Cerebellar nuclear complex (tissue), 1 donor: Measurements from ENCODE around the gene WDR86.

Experiments
- DNase-seq, 2 experiments: peaks; one replicate each; lab custom pipeline; 2025; lab: John Stamatoyannopoulos, UW

The WDR86 gene

DNA sequence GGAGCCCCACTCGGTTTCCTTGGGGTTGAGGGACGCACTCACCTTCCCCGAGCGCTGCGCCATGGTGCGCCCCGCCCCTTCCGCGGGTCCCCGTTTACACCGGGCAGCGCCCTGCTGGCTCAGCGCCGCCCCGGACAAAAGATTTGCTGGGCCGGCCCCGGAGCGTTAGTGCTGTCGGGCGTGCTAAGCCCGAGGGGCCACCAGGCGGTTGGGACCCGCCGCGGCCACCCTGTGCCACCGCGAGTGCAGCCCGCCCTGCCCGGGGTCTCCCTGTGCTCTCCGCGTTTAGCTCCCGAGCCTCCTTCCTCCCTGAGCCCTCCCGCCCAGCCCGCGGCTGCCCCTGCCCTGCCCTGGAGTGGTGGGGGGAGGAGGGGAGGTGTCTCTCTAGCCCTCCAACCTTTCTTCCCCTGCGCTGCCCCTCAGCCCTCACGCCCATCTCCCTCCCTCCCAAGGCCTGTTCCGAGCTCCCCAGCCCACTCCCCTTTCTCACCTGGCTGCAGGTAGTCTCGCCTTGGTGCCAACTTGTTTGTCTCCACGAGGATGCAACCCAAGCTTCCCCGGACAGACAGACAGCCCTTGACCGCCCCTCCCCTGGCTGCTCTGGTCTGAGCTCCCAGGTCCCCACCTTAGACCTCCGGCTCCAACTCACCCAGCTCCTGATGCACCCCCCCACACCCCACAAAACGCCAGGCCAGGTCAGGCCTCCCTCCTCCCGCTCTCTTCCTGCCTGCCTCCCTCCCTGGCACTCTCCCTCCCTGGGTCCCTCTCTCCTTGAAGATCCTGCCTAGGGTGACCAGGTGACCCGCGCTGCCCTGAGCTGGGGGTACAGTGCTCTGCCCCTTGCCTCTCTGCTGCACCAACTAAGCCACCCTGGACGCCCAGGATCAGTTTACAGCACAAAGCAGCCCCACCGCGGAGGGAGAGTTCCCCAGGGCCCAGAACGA, 30.3 kb upstream of the WDR86 start, which contains the start of gene CRYGN:
CRYGN (minus strand) TSS at position 287 of the 944 bp plus-strand sequence; CDS start at position 63, 224 bp downstream.
- no peak for DNase-seq

GRCh38 chr7:151438864-151439601, 29.2 kb upstream of the WDR86 start:
- no peak for DNase-seq

GRCh38 chr7:151437866-151438516, 28.2 kb upstream of the WDR86 start:
- no peak for DNase-seq

DNA sequence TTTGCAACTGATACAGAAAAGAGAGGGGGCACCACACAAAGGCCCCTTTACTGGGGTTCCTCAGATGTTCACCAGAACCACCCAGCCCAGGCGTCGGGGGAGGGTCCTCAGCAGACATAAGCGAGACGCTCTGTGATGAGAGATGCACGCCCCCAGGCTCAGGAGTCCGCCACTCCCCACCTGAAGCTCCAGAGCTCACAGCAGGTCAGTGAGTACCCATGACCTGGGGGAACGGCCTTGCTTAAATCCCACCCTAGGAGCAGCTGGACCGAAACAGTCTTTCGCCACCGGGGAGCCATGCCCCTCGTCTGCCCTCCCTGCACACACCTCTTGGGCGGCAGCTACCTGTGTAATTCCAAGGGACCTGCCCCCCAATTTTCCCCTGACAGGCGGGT, 27.3 kb upstream of the WDR86 start:
- DNase-seq = no peak

GRCh38 chr7:151436446-151437158, 26.8 kb upstream of the WDR86 start:
- DNase-seq = no peak

DNA sequence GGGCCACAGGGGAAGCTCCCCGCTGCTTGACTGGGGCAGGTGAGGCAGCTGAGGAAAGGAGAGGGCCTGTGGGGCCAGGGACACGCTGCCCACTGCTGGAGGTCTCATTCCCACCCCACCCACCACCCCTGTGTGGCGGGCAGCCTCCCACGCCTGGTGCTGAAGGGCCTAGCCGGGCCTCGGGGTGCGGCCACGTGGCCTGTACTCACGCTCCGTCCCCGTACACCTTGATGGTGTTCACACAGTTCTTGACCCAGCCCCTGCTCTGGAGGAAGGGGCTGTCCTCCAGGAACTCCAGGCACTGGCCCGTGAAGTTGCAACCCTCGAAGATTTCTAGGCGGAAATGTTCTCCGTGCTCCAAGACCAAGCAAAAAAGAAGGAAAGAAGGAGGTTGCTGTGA, 26.1 kb upstream of the WDR86 start:
- DNase-seq = no peak

- no peak for DNase-seq
Measured at GRCh38 chr7:151435103-151435916, 25.5 kb upstream of the WDR86 start.

- DNase-seq = no peak
Measured at GRCh38 chr7:151434549-151434948, 24.7 kb upstream of the WDR86 start.

- DNase-seq = no peak
Measured at GRCh38 chr7:151433721-151434400, 24.0 kb upstream of the WDR86 start.

- no peak for DNase-seq
Measured at GRCh38 chr7:151432658-151433521, 23.1 kb upstream of the WDR86 start.

- no peak for DNase-seq
Measured at GRCh38 chr7:151431768-151432311, 22.0 kb upstream of the WDR86 start.

DNA sequence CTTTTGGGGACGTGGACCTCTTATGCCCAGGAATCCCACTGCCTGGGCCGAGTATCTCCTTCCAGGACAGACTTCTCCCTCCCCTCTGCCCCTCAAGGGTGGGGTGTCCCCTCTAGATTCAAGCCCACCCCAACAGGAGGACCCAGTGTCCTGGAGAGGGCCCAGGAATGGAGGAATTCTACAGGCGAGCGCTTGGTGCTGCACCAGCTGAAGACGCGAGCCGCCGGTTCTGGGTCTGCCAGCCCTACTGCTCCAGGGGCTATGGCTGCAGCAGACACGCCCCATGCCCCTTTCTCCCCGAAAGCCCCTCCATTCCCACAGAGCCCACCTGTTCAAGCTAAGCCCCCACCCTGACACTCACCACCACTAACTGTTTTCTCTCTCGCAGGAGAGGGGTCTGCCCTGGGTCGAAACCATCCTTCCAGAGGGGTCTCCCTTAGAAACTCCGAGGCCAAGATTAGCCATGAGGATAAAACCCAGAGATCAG, 21.5 kb upstream of the WDR86 start:
- no peak for DNase-seq

GRCh38 chr7:151430391-151431205, 20.8 kb upstream of the WDR86 start:
- no peak for DNase-seq

GRCh38 chr7:151429560-151430331, 19.9 kb upstream of the WDR86 start:
- DNase-seq = no peak

GRCh38 chr7:151429237-151429559, 19.4 kb upstream of the WDR86 start:
- DNase-seq = no peak

DNA sequence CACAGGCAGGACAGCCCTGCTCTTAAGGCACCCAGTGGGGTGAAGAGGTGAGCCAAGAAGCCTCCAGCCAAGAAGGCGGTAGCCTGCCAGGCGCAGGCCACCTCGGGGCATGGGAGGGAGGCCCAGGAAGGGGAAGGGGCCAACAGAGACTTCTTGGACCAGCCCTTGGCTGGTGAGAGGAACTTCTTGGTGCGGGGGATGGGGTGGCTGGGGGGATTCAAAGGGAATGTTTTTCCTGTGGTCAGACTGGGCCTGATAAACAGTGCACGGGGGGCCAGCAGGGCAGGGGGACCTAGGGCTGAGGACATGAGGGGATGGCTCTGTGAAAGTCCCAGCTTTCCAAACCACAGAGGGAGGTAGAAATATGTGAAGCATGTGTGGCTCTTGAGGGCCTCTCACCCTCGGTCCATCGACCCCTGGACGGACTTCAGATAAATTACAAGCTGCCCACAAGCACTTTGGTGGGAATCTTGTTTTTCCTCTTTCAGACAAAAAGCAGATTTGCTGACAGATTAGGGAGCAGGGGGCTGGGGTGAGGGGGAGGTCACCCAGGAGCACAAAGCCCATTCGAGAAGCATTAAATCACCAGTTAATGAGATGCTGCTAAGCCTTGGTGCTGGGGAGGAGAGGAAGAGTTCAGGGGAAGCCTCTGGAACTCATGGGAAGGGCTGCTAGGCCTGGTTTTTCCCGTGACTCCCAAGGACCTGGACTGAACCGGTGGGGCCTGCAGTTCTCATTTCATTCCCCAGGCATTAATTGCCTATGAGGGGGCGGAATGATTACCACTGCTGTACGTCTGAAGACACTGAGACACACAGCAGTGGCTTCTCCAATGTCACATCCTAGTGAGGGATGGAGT, 18.8 kb upstream of the WDR86 start:
- DNase-seq = no peak
